GM23338 (cell line): ENCODE measurements around the gene TFCP2. TPM values are rescaled to one million over a fixed set of nuclear protein-coding genes. Genes with fewer than 3 reads are reported as not detected.

Experiments
- ATAC-seq: fragments of 200-7000 bp; cut with Tn5 transposase; 3 replicates; pipeline ENCODE4 v1.9.1; 2020
- DNase-seq: peaks from one replicate; pipeline ENCODE4 v3.0.0-alpha.2; 2015; ENCODE audit warnings: low spot score
- H2AFZ ChIP-seq: fragments of 200-600 bp; sonication (generic); 2 replicates; pipeline ENCODE4 v1.8.0; 2016; ENCODE audit warnings: antibody characterized with exemption, mild to moderate bottlenecking, moderate library complexity
- H3F3A ChIP-seq: fragments of 200-600 bp; sonication (generic); replicated peaks from 2 replicates; pipeline ENCODE4 v1.8.0; 2017; ENCODE audit warnings: antibody characterized with exemption, mixed run types, low read depth
- H3K27ac ChIP-seq: fragments of 200-600 bp; sonication (generic); 2 replicates; pipeline ENCODE4 v1.6.1; 2016; ENCODE audit warnings: low read depth
- H3K27me3 ChIP-seq: fragments of 200-600 bp; sonication (generic); 2 replicates; pipeline ENCODE4 v1.8.0; 2016; ENCODE audit warnings: mild to moderate bottlenecking, mixed run types, moderate library complexity; ENCODE audit not compliant: insufficient read depth
- H3K36me3 ChIP-seq: fragments of 200-600 bp; sonication (generic); 2 replicates; pipeline ENCODE4 v1.8.0; 2016; ENCODE audit warnings: mild to moderate bottlenecking; ENCODE audit not compliant: insufficient read depth
- H3K4me1 ChIP-seq: fragments of 200-600 bp; sonication (generic); 2 replicates; pipeline ENCODE4 v1.8.0; 2016; ENCODE audit warnings: mild to moderate bottlenecking, moderate library complexity; ENCODE audit not compliant: insufficient read depth
- H3K4me2 ChIP-seq: fragments of 200-600 bp; sonication (generic); 2 replicates; pipeline ENCODE4 v1.7.1; 2017; ENCODE audit warnings: mixed run types
- H3K4me3 ChIP-seq: fragments of 200-600 bp; sonication (generic); 2 replicates; pipeline ENCODE4 v1.6.1; 2016; ENCODE audit warnings: mixed run types
- H3K79me2 ChIP-seq: fragments of 200-600 bp; sonication (generic); replicated peaks from 2 replicates; pipeline ENCODE4 v1.8.0; 2017; ENCODE audit warnings: mild to moderate bottlenecking; ENCODE audit not compliant: insufficient read depth
- H3K9me2 ChIP-seq: fragments of 200-600 bp; sonication (generic); 2 replicates; pipeline ENCODE4 v1.8.0; 2017; ENCODE audit not compliant: insufficient read depth
- H4K20me1 ChIP-seq: fragments of 200-600 bp; sonication (generic); replicated peaks from 2 replicates; pipeline ENCODE4 v1.8.0; 2017; ENCODE audit warnings: mild to moderate bottlenecking; ENCODE audit not compliant: insufficient read depth
- H3K27ac Mint-ChIP-seq: 2 replicates; pipeline ENCODE4 v1.8.0; 2020; ENCODE audit warnings: inconsistent platforms, mild to moderate bottlenecking, moderate library complexity, mixed read lengths
- H3K27me3 Mint-ChIP-seq: 3 replicates; pipeline ENCODE4 v1.8.0; 2022; ENCODE audit warnings: low read depth, mild to moderate bottlenecking, moderate library complexity, mixed read lengths, inconsistent platforms; ENCODE audit not compliant: insufficient read depth, poor library complexity
- H3K36me3 Mint-ChIP-seq: 3 replicates; pipeline ENCODE4 v1.8.0; 2021; ENCODE audit warnings: low read depth, mild to moderate bottlenecking, inconsistent platforms, moderate library complexity, mixed read lengths
- H3K4me1 Mint-ChIP-seq: 3 replicates; pipeline ENCODE4 v1.8.0; 2020; ENCODE audit warnings: mild to moderate bottlenecking, inconsistent platforms, mixed read lengths
- H3K4me3 Mint-ChIP-seq: 3 replicates; pipeline ENCODE4 v1.8.0; 2021; ENCODE audit warnings: moderate library complexity, mild to moderate bottlenecking, inconsistent platforms, mixed read lengths
- H3K9me3 Mint-ChIP-seq: 3 replicates; pipeline ENCODE4 v1.8.0; 2020; ENCODE audit warnings: moderate library complexity, mild to moderate bottlenecking, inconsistent platforms, mixed read lengths
- CREB1 ChIP-seq: fragments of 250-450 bp; sonication (Bioruptor Pico); IDR thresholded peaks from 2 replicates; pipeline ENCODE4 v1.5.0; 2020; ENCODE audit warnings: low read depth, mild to moderate bottlenecking, moderate library complexity
- ETS1 ChIP-seq: IDR thresholded peaks from 2 replicates; pipeline ENCODE4 v1.6.1; 2016; ENCODE audit warnings: antibody characterized with exemption
- EZH2phosphoT487 ChIP-seq: fragments of 200-600 bp; sonication (generic); IDR thresholded peaks from one replicate; pipeline ENCODE4 v1.8.1; 2018; ENCODE audit warnings: antibody characterized with exemption; ENCODE audit not compliant: unreplicated experiment
- JUNB ChIP-seq: IDR thresholded peaks from one replicate; pipeline ENCODE4 v1.6.1; 2016; ENCODE audit warnings: antibody characterized with exemption; ENCODE audit not compliant: unreplicated experiment
- NANOG ChIP-seq: IDR thresholded peaks from 2 replicates; pipeline ENCODE4 v1.6.1; 2016; ENCODE audit warnings: antibody characterized with exemption, borderline replicate concordance
- POLR2AphosphoS5 ChIP-seq: IDR thresholded peaks from 2 replicates; pipeline ENCODE4 v1.6.1; 2016; ENCODE audit warnings: antibody characterized with exemption, low read depth
- REST ChIP-seq: IDR thresholded peaks from one replicate; pipeline ENCODE4 v1.6.1; 2018; ENCODE audit warnings: antibody characterized with exemption; ENCODE audit not compliant: unreplicated experiment
- STAT1 ChIP-seq: IDR thresholded peaks from one replicate; pipeline ENCODE4 v1.6.1; 2016; ENCODE audit warnings: antibody characterized with exemption; ENCODE audit not compliant: unreplicated experiment
- ZNF114 ChIP-seq: fragments of 250-450 bp; sonication (Bioruptor Pico); IDR thresholded peaks from 2 replicates; pipeline ENCODE4 v1.5.0; 2020; ENCODE audit warnings: mild to moderate bottlenecking, moderate library complexity
- ZNF331 ChIP-seq: fragments of 250-450 bp; sonication (Bioruptor Pico); IDR thresholded peaks from 2 replicates; pipeline ENCODE4 v1.5.0; 2020; ENCODE audit warnings: low read depth, mild to moderate bottlenecking, moderate library complexity
- polyA plus RNA-seq: library from polyadenylated mRNA; unstranded; fragments of >200 nt; fragmentation: Nextera tagmentation; extraction: Ambion mirVana; gene quantifications from 2 replicates; pipeline ENCODE4 v1.2.1, GENCODE V29; 2016
- total RNA-seq: library from RNA; depleted of rRNA; stranded (reverse); fragments of >200 nt; shearing (Covaris generic); gene quantifications from 2 replicates; pipeline ENCODE4 v1.2.3, GENCODE V29; 2014
- TF ChIP-seq, protein P1 (sequence below), 2 experiments: fragments of 200-600 bp in 1 of 2; sonication (generic) in 1 of 2; conservative IDR thresholded peaks; 2 replicates each; pipeline versions ENCODE4 v1.5.1 to v1.6.1; 2016 to 2017; ENCODE audit warnings: antibody characterized with exemption in 2 of 2, low read depth in 2 of 2, mild to moderate bottlenecking in 2 of 2, moderate library complexity in 1 of 2

The TFCP2 gene
- total and polyA plus RNA-seq, 2 experiments from 2014 or later: 15.2 to 30.5 TPM

DNA sequence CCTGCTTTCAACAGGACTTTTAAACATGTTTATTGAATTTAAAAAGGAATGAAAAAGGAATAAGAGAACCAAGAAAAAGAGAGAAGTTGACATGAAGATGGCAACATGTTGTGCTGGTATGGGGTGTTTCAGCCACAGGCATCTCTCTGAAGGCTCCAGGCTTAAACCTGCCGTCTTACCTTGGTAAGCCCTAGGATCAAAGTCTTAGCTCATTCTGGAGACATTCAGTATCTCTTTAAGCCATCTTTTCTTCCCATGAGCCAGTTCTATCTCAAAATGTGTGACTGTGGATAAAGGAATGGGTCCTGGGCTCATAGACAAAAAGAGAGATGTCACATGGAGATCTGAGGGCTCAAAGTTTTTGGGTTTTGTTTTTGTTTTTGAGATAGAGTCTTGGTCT is 1.6 kb upstream of the TFCP2 start (continued):
- TF ChIP-seq, protein P1, sequence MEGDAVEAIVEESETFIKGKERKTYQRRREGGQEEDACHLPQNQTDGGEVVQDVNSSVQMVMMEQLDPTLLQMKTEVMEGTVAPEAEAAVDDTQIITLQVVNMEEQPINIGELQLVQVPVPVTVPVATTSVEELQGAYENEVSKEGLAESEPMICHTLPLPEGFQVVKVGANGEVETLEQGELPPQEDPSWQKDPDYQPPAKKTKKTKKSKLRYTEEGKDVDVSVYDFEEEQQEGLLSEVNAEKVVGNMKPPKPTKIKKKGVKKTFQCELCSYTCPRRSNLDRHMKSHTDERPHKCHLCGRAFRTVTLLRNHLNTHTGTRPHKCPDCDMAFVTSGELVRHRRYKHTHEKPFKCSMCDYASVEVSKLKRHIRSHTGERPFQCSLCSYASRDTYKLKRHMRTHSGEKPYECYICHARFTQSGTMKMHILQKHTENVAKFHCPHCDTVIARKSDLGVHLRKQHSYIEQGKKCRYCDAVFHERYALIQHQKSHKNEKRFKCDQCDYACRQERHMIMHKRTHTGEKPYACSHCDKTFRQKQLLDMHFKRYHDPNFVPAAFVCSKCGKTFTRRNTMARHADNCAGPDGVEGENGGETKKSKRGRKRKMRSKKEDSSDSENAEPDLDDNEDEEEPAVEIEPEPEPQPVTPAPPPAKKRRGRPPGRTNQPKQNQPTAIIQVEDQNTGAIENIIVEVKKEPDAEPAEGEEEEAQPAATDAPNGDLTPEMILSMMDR (conservative IDR thresholded peaks at IDR 0.05; ENCODE audit: low read depth in 2 of 2): no peak

DNA sequence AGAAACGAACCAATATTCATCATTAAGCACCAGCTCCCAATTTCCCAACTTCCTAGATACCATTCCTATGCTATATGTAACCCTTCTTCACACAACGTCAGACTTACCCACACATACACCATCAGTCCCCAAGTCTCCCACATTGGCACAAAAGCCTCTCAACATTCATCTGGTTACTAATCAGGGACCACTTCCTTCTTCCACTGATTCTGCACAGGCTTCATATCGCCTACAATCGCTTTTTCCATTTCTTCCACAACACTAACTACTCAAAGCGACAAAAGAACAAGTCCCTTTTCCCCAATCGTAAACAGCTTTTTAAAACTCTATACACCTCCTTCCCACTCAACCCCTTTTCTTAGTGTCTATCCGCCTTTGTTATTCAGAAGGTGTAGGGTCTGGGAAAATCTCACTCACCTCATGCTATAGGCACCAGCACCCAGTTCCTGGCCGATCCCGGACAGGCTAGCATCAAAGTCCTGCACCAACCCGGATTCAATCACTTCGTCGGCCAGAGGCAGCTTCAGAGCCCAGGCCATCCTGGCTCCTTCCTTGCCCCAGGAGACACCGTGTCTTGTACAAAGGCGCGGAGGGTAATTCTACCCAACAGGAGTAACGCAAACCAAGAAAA is 936 bp downstream of the TFCP2 start:
- Mint-ChIP-seq H3K27ac (no peak overlapping the region), H3K27me3 (peaks cover 2% of the 10 kb centered on the region), H3K4me3 (no peak overlapping the region), H3K36me3 (peaks cover 4% of the 10 kb centered on the region; the same call in 2 of the 3 replicates), H3K4me1 (peaks cover 3% of the 10 kb centered on the region; the same call in 2 of the 3 replicates), H3K9me3 (no peaks in the 10 kb centered on the region)
- Histone ChIP-seq H3K4me1 (peaks cover 14% of the 10 kb centered on the region; the same call in 1 of the 2 replicates), H3K79me2 (peaks cover 56% of the 10 kb centered on the region), H3F3A (peaks cover 11% of the 10 kb centered on the region; the same call in 1 of the 2 replicates), H3K9me2 (no peaks in the 10 kb centered on the region), H3K4me3 (peak overlapping the region; percentile 98), H3K27ac (peak overlapping the region; percentile 99), H3K36me3 (no peaks in the 10 kb centered on the region), H3K4me2 (peak overlapping the region; percentile 82), H4K20me1 (peaks cover 10% of the 10 kb centered on the region), H2AFZ (no peak overlapping the region), H3K27me3 (no peaks in the 10 kb centered on the region)
- peak; percentile 51 for ATAC-seq
- peak; percentile 45 for DNase-seq
- TF ChIP-seq ZNF331 (CRISPR knock-in tag) (no peak), JUNB (no peak), STAT1 (no peak), CREB1 (CRISPR knock-in tag) (no peak), ZNF114 (no peak), ETS1 (no peak), REST (no peak), NANOG (no peak), EZH2phosphoT487 (no peak), POLR2AphosphoS5 (no peak)
- TF ChIP-seq, protein P1 (conservative IDR thresholded peaks at IDR 0.05; ENCODE audit: low read depth in 2 of 2): no peak
